ENCODE results near the gene ELAVL1.

The ELAVL1 gene

GRCh38 chr19:7980635-7981121 lies 24.8 kb downstream of the ELAVL1 start:
- FAIRE-seq (no peak), DNase-seq (ENCODE audit: insufficient read length, low spot score) (no peak)
- TF ChIP-seq CTCF (IDR thresholded peaks at IDR 0.05; ENCODE audit: insufficient read depth, missing control alignments) = no peak

DNA sequence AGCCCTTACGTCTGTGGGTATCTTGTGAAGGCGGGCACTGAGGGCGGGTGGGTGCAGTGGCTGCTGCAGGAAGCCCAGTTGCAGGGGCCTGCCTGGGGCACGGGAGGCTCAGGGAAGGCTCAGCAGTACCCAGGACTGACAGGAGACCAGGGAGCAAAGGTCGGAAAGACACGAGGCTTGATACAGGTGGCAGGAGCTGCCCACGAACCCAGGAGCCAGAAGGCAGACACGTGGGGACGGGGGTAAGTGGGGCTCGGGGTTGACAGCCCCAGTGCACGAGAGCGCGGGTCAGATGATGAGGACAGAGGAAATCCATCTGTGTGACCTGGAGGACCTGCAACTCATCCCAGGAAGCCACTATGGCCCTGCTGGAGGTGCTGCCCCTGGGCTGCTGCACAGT lies 25.3 kb downstream of the ELAVL1 start:
- FAIRE-seq (no peak), DNase-seq (ENCODE audit: insufficient read length, low spot score) (no peak)
- no peak for TF ChIP-seq CTCF (IDR thresholded peaks at IDR 0.05; ENCODE audit: insufficient read depth, missing control alignments)

GRCh38 chr19:7979559-7979958 lies 25.9 kb downstream of the ELAVL1 start:
- no peak for TF ChIP-seq CTCF (IDR thresholded peaks at IDR 0.05; ENCODE audit: insufficient read depth, missing control alignments)
- FAIRE-seq (no peak), DNase-seq (ENCODE audit: insufficient read length, low spot score) (no peak)

DNA sequence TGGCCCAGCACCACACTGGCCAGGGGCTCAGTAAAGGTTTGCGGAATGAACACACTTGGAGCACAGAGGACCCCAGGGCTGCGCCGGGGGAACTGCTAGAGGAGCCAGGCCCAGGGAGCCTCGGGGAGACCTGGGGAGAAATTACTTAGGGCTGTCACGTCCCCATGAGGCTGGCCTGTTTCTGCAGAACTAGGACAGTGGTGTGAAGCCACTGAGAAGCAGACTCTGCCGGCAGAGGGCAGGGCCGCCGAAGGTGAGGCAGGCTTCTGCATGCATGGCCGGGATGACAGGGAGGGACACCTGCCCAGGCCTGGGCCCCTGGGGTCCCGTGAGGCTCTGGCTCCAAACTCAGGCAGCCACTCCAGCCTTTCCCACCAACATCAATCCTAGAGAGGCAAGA lies 26.4 kb downstream of the ELAVL1 start:
- FAIRE-seq (no peak), DNase-seq (ENCODE audit: insufficient read length, low spot score) (no peak)
- TF ChIP-seq CTCF (IDR thresholded peaks at IDR 0.05; ENCODE audit: insufficient read depth, missing control alignments) = no peak

- no peak for FAIRE-seq
These were observed 27.1 kb downstream of the ELAVL1 start for GRCh38 chr19:7978179-7978825.

GRCh38 chr19:7977723-7978040 lies 27.8 kb downstream of the ELAVL1 start:
- no peak for TF ChIP-seq CTCF (IDR thresholded peaks at IDR 0.05; ENCODE audit: insufficient read depth, missing control alignments)
- DNase-seq (ENCODE audit: insufficient read length, low spot score) (no peak), FAIRE-seq (no peak)

More at GRCh38 chr19:7978179-7978825, 27.1 kb downstream of the ELAVL1 start:
- no peak for DNase-seq (ENCODE audit: insufficient read length, low spot score)
- TF ChIP-seq CTCF (IDR thresholded peaks at IDR 0.05; ENCODE audit: insufficient read depth, missing control alignments) = no peak

DNA sequence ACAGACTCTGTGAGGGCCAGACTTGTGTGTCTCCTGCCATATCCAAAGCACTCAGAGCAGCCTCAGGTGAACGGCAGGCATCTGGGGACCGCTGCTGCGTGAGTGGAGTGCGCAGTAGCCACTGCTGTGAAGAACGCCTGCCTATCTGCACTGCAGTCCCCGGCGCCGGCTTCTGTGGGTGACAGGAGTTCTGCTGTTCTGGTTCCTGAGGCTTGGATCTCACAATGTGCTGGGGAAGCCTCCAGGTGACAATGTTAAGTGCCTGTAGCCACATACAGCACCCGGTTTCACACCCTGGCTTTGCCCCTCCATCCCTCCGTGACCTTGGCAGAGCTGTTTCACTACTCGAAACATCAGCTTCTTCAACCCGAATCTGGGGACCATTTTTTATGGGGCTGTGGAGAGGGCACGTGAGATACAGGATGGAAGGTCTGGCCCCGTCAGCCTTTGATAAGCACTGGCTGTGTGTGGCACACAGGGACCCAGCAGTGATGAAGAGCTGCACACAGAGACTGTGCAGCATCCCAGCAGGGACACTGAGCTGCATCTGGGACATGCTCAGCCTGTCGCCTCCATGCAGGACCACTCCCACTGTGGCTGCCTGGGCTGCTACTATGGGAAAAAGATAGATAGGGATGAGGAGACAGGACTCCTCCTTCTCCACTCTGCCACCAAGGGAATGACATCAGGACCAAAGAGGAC lies 28.3 kb downstream of the ELAVL1 start:
- DNase-seq (ENCODE audit: insufficient read length, low spot score) = no peak
- TF ChIP-seq CTCF (IDR thresholded peaks at IDR 0.05; ENCODE audit: insufficient read depth, missing control alignments) = no peak
- no peak for FAIRE-seq
